Body of pancreas (tissue), 4 donors: ENCODE data around the gene BSPRY. TPM values are rescaled to one million over a fixed set of nuclear protein-coding genes. Genes with fewer than 3 reads are reported as not detected.
A peak's percentile ranks its signal among the peaks of the same experiment; 100 is the strongest.

Experiments
- ATAC-seq: fragments of 150-250 bp; one replicate; pipeline ENCODE4 v1.9.1; 2016
- DNase-seq, 4 donors: peaks; one replicate each; pipeline ENCODE4 v3.0.0-alpha.2; 2019
- H3K27ac ChIP-seq, 4 donors: fragments of 200-600 bp; sonication (generic); 1 replicate in 3 of 4; 2 replicates in 1 of 4; pipeline versions ENCODE4 v1.5.1 to v1.6.1; 2016 to 2019; ENCODE audit warnings: mild to moderate bottlenecking in 1 of 4, mixed read lengths in 1 of 4, moderate library complexity in 1 of 4
- H3K27me3 ChIP-seq, 2 donors: fragments of 200-600 bp; sonication (generic); one replicate each; pipeline ENCODE4 v1.6.0; 2016; ENCODE audit warnings: mild to moderate bottlenecking in 1 of 2
- H3K36me3 ChIP-seq, 2 donors: fragments of 200-600 bp; sonication (generic); replicated peaks in 1 of 2; 2 replicates each; pipeline ENCODE4 v1.5.1; 2016; ENCODE audit warnings: low read depth in 2 of 2; ENCODE audit not compliant: insufficient read depth in 1 of 2
- H3K4me1 ChIP-seq: fragments of 200-600 bp; sonication (generic); one replicate; pipeline ENCODE4 v1.6.0; 2016
- H3K4me3 ChIP-seq, 2 donors: fragments of 200-600 bp; sonication (generic); 1 replicate in 1 of 2; 2 replicates in 1 of 2; pipeline ENCODE4 v1.5.1; 2016 to 2019
- H3K9me3 ChIP-seq, 3 donors: fragments of 200-600 bp; sonication (generic); 1 replicate in 2 of 3; 2 replicates in 1 of 3; pipeline ENCODE4 v1.5.1; 2016
- CTCF ChIP-seq, 7 experiments: fragments of 450-650 bp in 4 of 7; fragments of 200-600 bp in 3 of 7; sonication (generic) in 3 of 7; IDR thresholded peaks; one replicate each; pipeline ENCODE4 v1.5.1; 2016 to 2019; ENCODE audit warnings: antibody characterized with exemption in 7 of 7
- POLR2A ChIP-seq, 3 donors: fragments of 450-650 bp; IDR thresholded peaks; one replicate each; pipeline ENCODE4 v1.6.1; 2016; ENCODE audit warnings: antibody characterized with exemption in 3 of 3, mild to moderate bottlenecking in 2 of 3
- WGBS, 2 donors: methylation state at CpG; one replicate each; pipeline ENCODE4 v1.1.5; 2017; 5-methylcytosine and 5-hydroxymethylcytosine counted together
- intact Hi-C: fragments of 100-400 bp; cut with DNase I; formaldehyde crosslinking; loops from one replicate; pipeline ENCODE4 v1.15.1; 2023
- total RNA-seq, 2 donors: library from RNA; depleted of rRNA; stranded (reverse); fragments of >200 nt; gene quantifications; one replicate each; pipeline ENCODE4 v1.1.0, GENCODE V29; 2016

BSPRY gene
- total RNA-seq, 2 donors from 2014 or later: 27.0 to 47.0 TPM

- no peak overlapping the region for H3K27ac ChIP-seq
- no peaks in the 10 kb centered on the region for H3K9me3 ChIP-seq
- no peak for ATAC-seq
- DNase-seq: no peak
- WGBS, 2 donors: 85 to 100% methylated on average over 2 of the region's 2 CpGs
- H3K4me3 ChIP-seq: no peak overlapping the region
- H3K27me3 ChIP-seq: no peaks in the 10 kb centered on the region
- intact Hi-C loops: no loop called here
- H3K36me3 ChIP-seq: no peaks in the 10 kb centered on the region
- TF ChIP-seq POLR2A (IDR thresholded peaks at IDR 0.05) (no peak), CTCF (IDR thresholded peaks at IDR 0.05) (no peak)
- H3K4me1 ChIP-seq: peaks cover 17% of the 10 kb centered on the region
Measured at GRCh38 chr9:113337714-113338113, 11.6 kb upstream of the BSPRY start.

- TF ChIP-seq POLR2A (IDR thresholded peaks at IDR 0.05): peak; percentile 24 to 68 (median 68)
- peak in 1 of 7 experiments; percentile 21 for TF ChIP-seq CTCF (IDR thresholded peaks at IDR 0.05)
- peak; percentile 98 for ATAC-seq
- Histone ChIP-seq H3K36me3 (no peaks in the 10 kb centered on the region), H3K27me3 (no peaks in the 10 kb centered on the region), H3K4me3 (peak within 1 kb of the TSS; percentile 46 to 97), H3K9me3 (no peaks in the 10 kb centered on the region), H3K27ac (peak within 1 kb of the TSS; percentile 60 to 83 (median 75)), H3K4me1 (peaks cover 29% of the 10 kb centered on the region)
- 0 to 1% methylated on average over 15 to 43 of the region's 46 CpGs for WGBS, 2 donors
- intact Hi-C loops: no loop called here
- DNase-seq: peak; percentile 88 to 93 (median 90)
Measured at GRCh38 chr9:113340011-113340699, 9.2 kb upstream of the BSPRY start, which contains the start of gene WDR31. TSS of gene WDR31 (minus strand) at chr9:113340275. CDS start at chr9:113332022, 8,253 bp downstream.

- H3K9me3 ChIP-seq: no peaks in the 10 kb centered on the region
- no peak overlapping the region for H3K27ac ChIP-seq
- H3K27me3 ChIP-seq: no peaks in the 10 kb centered on the region
- ATAC-seq (no peak), DNase-seq (no peak)
- peaks cover 29% of the 10 kb centered on the region for H3K4me1 ChIP-seq
- intact Hi-C loops: no loop called here
- WGBS, 2 donors: 66 to 75% methylated on average over 9 of the region's 9 CpGs
- TF ChIP-seq POLR2A (IDR thresholded peaks at IDR 0.05) (no peak), CTCF (IDR thresholded peaks at IDR 0.05) (no peak)
- no peaks in the 10 kb centered on the region for H3K36me3 ChIP-seq
- H3K4me3 ChIP-seq: no peak overlapping the region
Measured at GRCh38 chr9:113341712-113342410, 7.5 kb upstream of the BSPRY start.

- H3K27me3 ChIP-seq: no peaks in the 10 kb centered on the region
- no peaks in the 10 kb centered on the region for H3K36me3 ChIP-seq
- H3K4me3 ChIP-seq: no peak overlapping the region
- TF ChIP-seq POLR2A (IDR thresholded peaks at IDR 0.05) (peak in 1 of 3 donors; percentile 8), CTCF (IDR thresholded peaks at IDR 0.05) (no peak)
- H3K4me1 ChIP-seq: peaks cover 28% of the 10 kb centered on the region
- no peaks in the 10 kb centered on the region for H3K9me3 ChIP-seq
- WGBS, 2 donors: 42 to 47% methylated on average over 1 of the region's 1 CpG
- peak; percentile 74 to 87 (median 83) for DNase-seq
- ATAC-seq: peak; percentile 43
- H3K27ac ChIP-seq: peak overlapping the region in 3 of 4 donors; percentile 52 to 76 (median 62)
- intact Hi-C loops: no loop called here
Measured at GRCh38 chr9:113343732-113344231, 5.6 kb upstream of the BSPRY start.
